ENCODE data around the gene PYROXD2.

PYROXD2 gene

GRCh38 chr10:98424295-98425254 lies 9.6 kb upstream of the PYROXD2 start:
- Mint-ChIP-seq H3K36me3 (peaks cover 26% of the 10 kb centered on the region), H3K27ac (no peak overlapping the region), H3K27me3 (no peaks in the 10 kb centered on the region), H3K9me3 (no peaks in the 10 kb centered on the region), H3K4me1 (peaks cover 12% of the 10 kb centered on the region), H3K4me3 (no peak overlapping the region)
- no peak for ATAC-seq

- Mint-ChIP-seq H3K27me3 (no peaks in the 10 kb centered on the region), H3K36me3 (peaks cover 32% of the 10 kb centered on the region), H3K4me1 (peaks cover 12% of the 10 kb centered on the region), H3K9me3 (no peaks in the 10 kb centered on the region), H3K4me3 (no peak overlapping the region), H3K27ac (no peak overlapping the region)
- peak; percentile 28 for ATAC-seq
Observed at GRCh38 chr10:98423691-98424120, 8.7 kb upstream of the PYROXD2 start.

- ATAC-seq = no peak
- Mint-ChIP-seq H3K36me3 (peaks cover 38% of the 10 kb centered on the region), H3K4me3 (no peak overlapping the region), H3K9me3 (no peaks in the 10 kb centered on the region), H3K27me3 (no peaks in the 10 kb centered on the region), H3K27ac (no peak overlapping the region), H3K4me1 (peaks cover 12% of the 10 kb centered on the region)
Observed at GRCh38 chr10:98422182-98422581, 7.2 kb upstream of the PYROXD2 start.

- Mint-ChIP-seq H3K4me1 (peaks cover 12% of the 10 kb centered on the region), H3K36me3 (peaks cover 45% of the 10 kb centered on the region), H3K27me3 (no peaks in the 10 kb centered on the region), H3K9me3 (no peaks in the 10 kb centered on the region), H3K4me3 (no peak overlapping the region), H3K27ac (no peak overlapping the region)
- peak; percentile 40 for ATAC-seq
Observed at GRCh38 chr10:98420786-98421185, 5.8 kb upstream of the PYROXD2 start.

GRCh38 chr10:98419469-98420261 lies 4.7 kb upstream of the PYROXD2 start:
- Mint-ChIP-seq H3K27ac (no peak overlapping the region), H3K4me3 (no peak overlapping the region), H3K27me3 (no peaks in the 10 kb centered on the region), H3K9me3 (no peaks in the 10 kb centered on the region), H3K36me3 (peaks cover 45% of the 10 kb centered on the region), H3K4me1 (peaks cover 21% of the 10 kb centered on the region)
- ATAC-seq = no peak

GRCh38 chr10:98418665-98419468 lies 3.9 kb upstream of the PYROXD2 start:
- Mint-ChIP-seq H3K4me3 (no peak overlapping the region), H3K4me1 (peaks cover 22% of the 10 kb centered on the region), H3K27me3 (no peaks in the 10 kb centered on the region), H3K36me3 (peaks cover 45% of the 10 kb centered on the region), H3K27ac (no peak overlapping the region), H3K9me3 (no peaks in the 10 kb centered on the region)
- ATAC-seq = no peak

GRCh38 chr10:98417973-98418664 lies 3.1 kb upstream of the PYROXD2 start:
- Mint-ChIP-seq H3K4me3 (no peak overlapping the region), H3K4me1 (peaks cover 22% of the 10 kb centered on the region), H3K27me3 (no peaks in the 10 kb centered on the region), H3K9me3 (no peaks in the 10 kb centered on the region), H3K36me3 (peaks cover 41% of the 10 kb centered on the region), H3K27ac (no peak overlapping the region)
- ATAC-seq = no peak

- H3K27ac Mint-ChIP-seq = no peak overlapping the region
- no peak overlapping the region for H3K4me3 Mint-ChIP-seq
- no peak for ATAC-seq
- H3K27me3 Mint-ChIP-seq = no peaks in the 10 kb centered on the region
- H3K36me3 Mint-ChIP-seq = peaks cover 41% of the 10 kb centered on the region
- no peaks in the 10 kb centered on the region for H3K9me3 Mint-ChIP-seq
- H3K4me1 Mint-ChIP-seq = peaks cover 22% of the 10 kb centered on the region
Observed at GRCh38 chr10:98417481-98417959, 2.5 kb upstream of the PYROXD2 start.

GRCh38 chr10:98416606-98417388 lies 1.8 kb upstream of the PYROXD2 start:
- no peaks in the 10 kb centered on the region for H3K27me3 Mint-ChIP-seq
- H3K9me3 Mint-ChIP-seq = no peaks in the 10 kb centered on the region
- H3K4me1 Mint-ChIP-seq = peaks cover 22% of the 10 kb centered on the region
- ATAC-seq = no peak
- peaks cover 39% of the 10 kb centered on the region for H3K36me3 Mint-ChIP-seq
- no peak overlapping the region for H3K4me3 Mint-ChIP-seq
- H3K27ac Mint-ChIP-seq = no peak overlapping the region

GRCh38 chr10:98415731-98416119 lies 743 bp upstream of the PYROXD2 start:
- H3K36me3 Mint-ChIP-seq = peaks cover 35% of the 10 kb centered on the region
- no peaks in the 10 kb centered on the region for H3K9me3 Mint-ChIP-seq
- no peaks in the 10 kb centered on the region for H3K27me3 Mint-ChIP-seq
- H3K4me1 Mint-ChIP-seq = peaks cover 12% of the 10 kb centered on the region
- no peak for ATAC-seq
- H3K27ac Mint-ChIP-seq = no peak overlapping the region
- no peak overlapping the region for H3K4me3 Mint-ChIP-seq

- Mint-ChIP-seq H3K27ac (no peak overlapping the region), H3K4me3 (no peak overlapping the region), H3K9me3 (no peaks in the 10 kb centered on the region), H3K27me3 (no peaks in the 10 kb centered on the region), H3K36me3 (peaks cover 29% of the 10 kb centered on the region), H3K4me1 (peaks cover 10% of the 10 kb centered on the region)
- ATAC-seq = no peak
Observed at GRCh38 chr10:98414578-98414931, 427 bp downstream of the PYROXD2 start.

- no peak overlapping the region for H3K4me3 Mint-ChIP-seq
- H3K4me1 Mint-ChIP-seq = peaks cover 10% of the 10 kb centered on the region
- ATAC-seq = no peak
- H3K36me3 Mint-ChIP-seq = peaks cover 3% of the 10 kb centered on the region
- no peaks in the 10 kb centered on the region for H3K9me3 Mint-ChIP-seq
- H3K27me3 Mint-ChIP-seq = no peaks in the 10 kb centered on the region
- H3K27ac Mint-ChIP-seq = no peak overlapping the region
Observed at GRCh38 chr10:98411768-98412167, 3.2 kb downstream of the PYROXD2 start.

GRCh38 chr10:98411166-98411565 lies 3.8 kb downstream of the PYROXD2 start:
- Mint-ChIP-seq H3K4me3 (no peak overlapping the region), H3K9me3 (no peaks in the 10 kb centered on the region), H3K4me1 (peaks cover 10% of the 10 kb centered on the region), H3K27me3 (no peaks in the 10 kb centered on the region), H3K27ac (no peak overlapping the region), H3K36me3 (no peaks in the 10 kb centered on the region)
- ATAC-seq = no peak

GRCh38 chr10:98410759-98411158 lies 4.2 kb downstream of the PYROXD2 start:
- Mint-ChIP-seq H3K4me3 (no peak overlapping the region), H3K4me1 (peaks cover 10% of the 10 kb centered on the region), H3K36me3 (no peaks in the 10 kb centered on the region), H3K27ac (no peak overlapping the region), H3K27me3 (no peaks in the 10 kb centered on the region), H3K9me3 (no peaks in the 10 kb centered on the region)
- no peak for ATAC-seq
